GM19328 (cell line): Measurements from ENCODE around the gene PSD.
A peak's percentile ranks its signal among the peaks of the same experiment; 100 is the strongest.

ENCODE experiments used
- ATAC-seq: cut with Tn5 transposase; IDR thresholded peaks from one replicate; pipeline ENCODE4 v1.9.1; 2021; ENCODE audit warnings: mild to moderate bottlenecking, moderate library complexity; ENCODE audit not compliant: unreplicated experiment

Gene PSD

DNA sequence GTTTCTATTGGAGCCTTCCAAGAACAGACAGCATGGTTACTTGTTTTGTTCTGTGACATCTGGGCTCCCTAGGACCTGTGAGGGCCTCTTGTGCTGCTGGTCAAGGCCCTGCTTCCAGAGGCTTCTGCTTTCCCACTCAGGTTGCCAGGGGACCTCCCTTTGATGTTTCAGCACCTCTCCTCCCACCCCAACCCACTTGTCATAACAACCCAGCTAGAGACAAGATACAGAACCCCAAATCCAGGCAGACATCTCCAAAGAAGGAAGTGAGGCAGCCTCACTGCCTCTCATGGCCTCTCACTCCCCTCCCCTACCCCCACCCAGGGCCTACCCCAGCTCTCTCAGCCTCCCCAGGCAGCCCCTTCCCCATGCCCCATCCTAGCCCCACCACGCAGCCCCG, 11.8 kb downstream of the PSD start:
- no peak for ATAC-seq

DNA sequence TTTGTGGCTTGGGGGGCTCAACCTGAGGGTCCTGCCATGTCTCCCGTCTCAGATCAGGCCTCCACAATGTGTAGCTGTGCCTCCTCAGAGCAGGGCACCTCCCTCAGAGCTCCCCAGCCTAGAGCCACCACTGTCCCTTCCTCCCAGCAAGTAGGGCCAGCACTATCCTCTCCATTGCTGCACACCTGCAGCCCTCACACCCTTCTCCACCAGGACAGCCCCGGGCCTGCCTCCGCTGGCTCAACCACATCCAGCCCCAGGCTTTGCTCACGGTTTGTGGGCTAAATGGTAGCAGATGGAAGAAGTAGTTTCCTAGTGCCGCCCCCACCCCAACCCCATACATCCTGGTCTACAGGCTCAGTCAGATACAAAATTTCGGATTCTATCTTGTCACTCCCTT, 13.0 kb downstream of the PSD start:
- ATAC-seq = no peak

- ATAC-seq = no peak
Measured at GRCh38 chr10:102405108-102405571, 13.4 kb downstream of the PSD start.

DNA sequence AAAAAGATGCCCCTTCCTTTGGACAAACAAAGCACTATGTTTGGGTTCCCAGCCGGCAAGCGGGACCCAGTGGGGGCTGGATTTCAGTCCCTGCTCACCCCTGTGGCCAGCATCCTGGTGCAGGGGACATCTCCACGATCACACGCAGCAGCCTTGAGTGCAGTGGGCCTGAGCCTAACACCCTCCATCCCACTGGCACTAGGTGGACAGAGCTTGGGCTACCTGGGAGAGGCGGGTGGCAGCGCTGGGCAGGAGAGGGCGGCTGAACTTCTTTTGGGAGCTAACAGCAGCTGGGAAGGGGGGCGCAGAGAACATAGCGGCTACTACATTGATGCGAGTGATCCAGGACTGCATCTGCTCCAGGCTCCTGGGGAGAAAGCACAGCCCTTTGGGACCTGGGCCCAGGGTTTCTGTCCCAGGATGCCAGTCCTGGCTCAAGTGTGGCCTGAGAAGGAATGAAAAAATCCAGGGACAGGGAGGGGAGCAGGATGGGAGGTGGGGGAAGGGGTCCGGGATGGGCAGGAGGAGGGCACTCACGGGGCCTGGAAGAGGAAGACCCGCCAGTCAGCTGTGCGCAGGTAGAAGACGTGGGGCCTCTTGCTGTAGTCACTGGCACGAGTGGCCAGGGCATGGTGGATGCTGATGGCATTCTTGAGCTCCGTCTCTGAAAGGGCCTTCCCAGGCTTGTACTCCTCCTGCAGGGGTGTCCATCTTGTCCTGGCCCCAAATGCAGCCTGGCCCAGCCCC, 14.1 kb downstream of the PSD start:
- ATAC-seq = no peak

GRCh38 chr10:102403115-102403514, 15.5 kb downstream of the PSD start:
- no peak for ATAC-seq

GRCh38 chr10:102402512-102402896, 16.1 kb downstream of the PSD start:
- ATAC-seq = no peak

- no peak for ATAC-seq
Measured at GRCh38 chr10:102401735-102402511, 16.7 kb downstream of the PSD start.

DNA sequence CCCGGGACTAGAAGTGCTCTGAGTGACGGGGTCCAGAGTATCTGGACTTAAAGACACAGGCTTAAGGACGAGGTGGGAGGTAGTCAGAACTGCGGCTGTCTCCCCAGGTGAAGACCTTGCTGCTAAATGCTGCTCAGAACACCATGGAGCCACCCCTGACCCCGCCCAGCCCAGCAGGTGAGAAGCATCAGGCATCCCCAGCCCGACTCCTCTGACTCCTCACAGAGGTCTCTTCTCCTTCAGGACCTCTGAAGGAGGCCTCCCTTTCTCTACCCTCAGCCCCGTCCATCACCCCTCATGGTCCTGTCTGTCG, 17.3 kb downstream of the PSD start:
- ATAC-seq = no peak

GRCh38 chr10:102400598-102401341, 17.8 kb downstream of the PSD start:
- no peak for ATAC-seq

- no peak for ATAC-seq
Measured at GRCh38 chr10:102400076-102400475, 18.5 kb downstream of the PSD start.

DNA sequence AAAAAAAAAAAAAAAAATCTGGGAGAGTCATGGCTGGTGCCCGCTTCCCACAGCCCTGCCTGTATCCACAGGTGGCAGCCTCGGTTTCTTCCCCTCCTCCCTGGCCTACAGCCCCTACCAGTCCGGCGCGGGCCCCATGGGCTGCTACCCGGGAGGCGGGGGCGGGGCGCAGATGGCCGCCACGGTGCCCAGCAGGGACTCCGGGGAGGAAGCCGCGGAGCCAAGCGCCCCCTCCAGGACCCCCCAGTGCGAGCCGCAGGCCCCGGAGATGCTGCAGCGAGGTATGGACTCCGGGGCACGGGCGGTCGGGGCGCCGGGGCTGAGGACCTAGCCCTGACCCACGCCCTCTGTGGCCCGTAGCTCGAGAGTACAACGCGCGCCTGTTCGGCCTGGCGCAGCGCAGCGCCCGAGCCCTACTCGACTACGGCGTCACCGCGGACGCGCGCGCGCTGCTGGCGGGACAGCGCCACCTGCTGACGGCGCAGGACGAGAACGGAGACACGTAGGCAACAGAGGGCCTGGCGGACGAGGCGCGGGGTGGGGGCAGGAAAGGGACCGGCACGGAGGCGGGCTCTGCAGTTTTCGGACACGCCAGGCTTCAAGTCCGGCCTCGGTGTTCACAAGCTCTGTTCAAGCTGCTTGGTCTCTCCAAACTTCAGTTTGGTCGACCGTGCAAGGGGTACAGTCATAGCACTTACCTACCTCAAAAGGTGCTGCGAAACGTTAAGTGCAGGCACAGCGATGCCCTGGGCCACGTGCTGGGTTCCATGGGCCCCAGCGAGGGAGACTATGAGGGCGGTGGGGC, 19.2 kb downstream of the PSD start:
- peak; percentile 40 for ATAC-seq

- no peak for ATAC-seq
Measured at GRCh38 chr10:102398172-102399020, 20.2 kb downstream of the PSD start.

GRCh38 chr10:102397222-102398171, 21.1 kb downstream of the PSD start:
- ATAC-seq = no peak

DNA sequence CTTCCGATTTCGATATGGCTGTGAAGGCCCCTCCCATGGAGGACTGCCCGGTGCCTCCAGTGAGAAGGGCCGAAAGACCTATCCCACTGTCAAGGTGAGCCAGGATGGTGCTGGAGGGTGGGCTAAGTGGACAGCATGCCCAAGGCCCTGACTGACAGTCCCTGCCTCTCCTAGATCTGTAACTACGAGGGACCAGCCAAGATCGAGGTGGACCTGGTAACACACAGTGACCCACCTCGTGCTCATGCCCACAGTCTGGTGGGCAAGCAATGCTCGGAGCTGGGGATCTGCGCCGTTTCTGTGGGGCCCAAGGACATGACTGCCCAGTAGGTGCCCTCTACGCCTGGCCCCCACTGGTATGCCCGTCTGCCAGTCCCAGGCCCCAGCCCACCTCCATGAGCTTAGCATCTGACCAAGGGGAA, 21.8 kb downstream of the PSD start:
- no peak for ATAC-seq

DNA sequence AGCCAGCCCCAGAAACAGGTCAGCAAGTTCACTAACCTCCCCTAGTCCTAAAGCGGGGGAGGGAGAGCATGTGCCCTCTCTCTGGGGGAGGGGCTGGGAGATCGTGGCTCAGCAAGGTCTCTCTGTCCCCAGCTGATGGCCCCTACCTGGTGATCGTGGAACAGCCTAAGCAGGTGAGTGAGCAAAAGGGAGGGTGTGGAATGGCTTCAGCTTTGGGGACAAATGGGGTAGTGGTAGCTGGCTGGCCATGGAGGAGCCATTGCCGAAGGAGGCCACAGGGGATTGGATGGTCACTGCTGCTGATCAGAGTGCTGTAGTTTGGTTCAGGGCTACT, 22.3 kb downstream of the PSD start:
- no peak for ATAC-seq

DNA sequence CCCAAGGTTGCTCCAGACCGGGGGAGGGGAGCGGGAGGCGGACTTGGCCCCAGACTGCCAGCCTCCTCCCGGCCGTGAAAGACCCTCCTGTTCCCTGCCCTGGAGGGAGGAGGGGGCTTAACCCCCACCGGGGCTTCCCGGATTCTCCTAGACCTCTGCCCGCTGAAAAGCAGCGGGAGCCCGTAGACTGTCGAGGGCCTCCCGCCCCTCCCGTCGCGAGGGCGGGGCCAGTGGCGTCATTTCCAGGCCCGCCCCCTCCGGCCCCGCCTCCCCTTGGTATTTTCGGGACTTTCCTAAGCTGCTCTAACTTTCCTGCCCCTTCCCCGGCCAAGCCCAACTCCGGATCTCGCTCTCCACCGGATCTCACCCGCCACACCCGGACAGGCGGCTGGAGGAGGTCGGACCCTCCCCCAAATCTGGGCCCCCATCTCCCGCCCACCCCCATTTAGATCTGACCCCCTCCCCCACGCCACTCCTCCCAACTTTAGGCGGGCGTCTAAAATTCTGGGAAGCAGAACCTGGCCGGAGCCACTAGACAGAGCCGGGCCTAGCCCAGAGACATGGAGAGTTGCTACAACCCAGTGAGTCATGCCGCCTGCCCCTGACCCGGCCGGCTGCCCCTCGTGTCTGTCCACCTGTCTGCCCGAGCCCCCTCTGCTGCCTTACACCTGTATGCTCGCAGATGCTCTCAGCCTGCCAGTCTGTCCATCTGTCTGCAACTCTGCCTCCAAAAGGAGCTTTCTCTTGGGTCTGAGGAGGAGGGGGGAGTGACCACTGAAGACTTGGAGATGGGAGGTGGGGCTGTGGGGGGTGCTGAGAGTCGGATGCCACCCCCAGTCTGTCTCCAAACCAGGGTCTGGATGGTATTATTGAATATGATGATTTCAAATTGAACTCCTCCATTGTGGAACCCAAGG, 22.9 kb downstream of the PSD start, which contains the start of gene NFKB2:
NFKB2 (plus strand) TSS at position 306 of the 917 bp plus-strand sequence; CDS start at position 561, 255 bp downstream.
- ATAC-seq = no peak

DNA sequence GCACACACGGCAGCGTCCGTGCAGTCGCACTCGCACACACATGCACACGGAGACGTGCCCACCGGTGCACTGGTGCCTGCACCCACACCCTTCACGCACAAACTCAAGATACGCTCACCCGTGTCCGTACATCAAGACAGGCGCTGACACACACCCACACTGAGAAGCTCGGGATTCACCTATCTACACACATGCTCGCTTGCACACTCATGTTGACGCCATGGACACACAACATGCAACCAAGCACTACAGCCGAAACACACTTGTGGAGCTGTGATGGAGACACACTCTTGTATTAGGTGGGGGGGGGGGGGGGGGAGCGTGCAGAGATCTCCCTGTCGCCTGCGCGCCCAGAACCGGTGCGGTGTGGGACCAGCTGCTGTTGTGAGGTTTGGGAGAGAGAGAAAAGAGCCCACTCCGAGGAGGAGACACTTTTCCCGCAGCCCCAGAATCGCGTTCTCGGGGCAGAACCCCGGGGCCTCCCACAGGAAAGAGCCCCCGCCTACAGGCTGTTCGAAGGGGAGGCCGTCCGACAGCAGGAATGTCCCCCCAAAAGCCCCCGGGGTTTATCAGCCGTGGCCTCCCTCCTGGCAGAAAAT, 23.7 kb downstream of the PSD start:
- no peak for ATAC-seq
